ENCODE results near the gene ETV2. TPM values are rescaled to one million over a fixed set of nuclear protein-coding genes. Genes with fewer than 3 reads are reported as not detected.
A peak's percentile ranks its signal among the peaks of the same experiment; 100 is the strongest.
"Not testable (repeated sequence)": the region's sequence is repeated elsewhere in the genome, so short reads cannot be mapped to it uniquely, and the experiment has no call there.

Gene ETV2
- total RNA-seq (2021) (0.73 and 1.3 TPM in 2 replicates), Bru-seq, nascent RNA (percentile 24 among the genes with signal in this experiment), BruChase-seq, experiment 1, labeled RNA remaining after a 2-hour chase (not detected), BruChase-seq, experiment 2, labeled RNA remaining after a 6-hour chase (percentile 24 among the genes with signal in this experiment)
- long read RNA-seq = 0 reads

DNA sequence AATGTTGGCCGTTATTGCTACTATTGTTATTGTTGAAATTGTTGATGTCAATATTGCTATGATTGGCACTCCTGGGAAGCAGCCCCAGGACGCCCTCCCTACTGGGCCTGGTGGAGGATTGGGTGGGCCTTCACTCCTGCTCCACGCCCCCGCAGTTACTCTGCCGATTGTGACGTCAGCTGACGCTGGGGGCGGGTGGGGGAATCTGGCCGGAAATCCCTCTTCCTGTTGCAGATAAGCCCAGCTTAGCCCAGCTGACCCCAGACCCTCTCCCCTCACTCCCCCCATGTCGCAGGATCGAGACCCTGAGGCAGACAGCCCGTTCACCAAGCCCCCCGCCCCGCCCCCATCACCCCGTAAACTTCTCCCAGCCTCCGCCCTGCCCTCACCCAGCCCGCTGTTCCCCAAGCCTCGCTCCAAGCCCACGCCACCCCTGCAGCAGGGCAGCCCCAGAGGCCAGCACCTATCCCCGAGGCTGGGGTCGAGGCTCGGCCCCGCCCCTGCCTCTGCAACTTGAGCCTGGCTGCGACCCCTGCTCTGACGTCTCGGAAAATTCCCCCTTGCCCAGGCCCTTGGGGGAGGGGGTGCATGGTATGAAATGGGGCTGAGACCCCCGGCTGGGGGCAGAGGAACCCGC lies at the start of gene ETV2:
TSS of gene ETV2 (plus strand) at position 231 of the 637 bp plus-strand sequence. CDS start 716 bp downstream, outside the sequence.
- ChIA-PET POLR2A (ENCODE audit: low non-redundant PET) (interaction anchor here (0.7 kb wide), 1 partner anchor 93 kb away, joined by 3 read pairs; no protein-coding TSS in a partner anchor), CTCF (no interaction called here)
- H3K4me3 ChIP-seq (ENCODE audit: low read depth, low read length, poor library complexity, severe bottlenecking) = no peak within 1 kb of the TSS
- H3K27ac ChIP-seq (ENCODE audit: low read depth, low read length, poor library complexity, severe bottlenecking) = peak within 1 kb of the TSS; percentile 85
- H3K9me3 ChIP-seq (ENCODE audit: low read depth, low read length, poor library complexity, severe bottlenecking) = no peaks in the 10 kb centered on the region
- H3K27me3 ChIP-seq (replicated peaks; ENCODE audit: insufficient read depth, low read depth, low read length, poor library complexity) = no peaks in the 10 kb centered on the region
- DNase-seq (ENCODE audit: low spot score) = peak; percentile 62
- H3K36me3 ChIP-seq (ENCODE audit: insufficient read depth, low read length, poor library complexity, severe bottlenecking) = peaks cover 16% of the 10 kb centered on the region
- BruUV-seq (replicated peaks) = no TSS peak
- intact Hi-C loops (cut with micrococcal nuclease; ENCODE audit: unreplicated experiment) = loop anchor here (10.0 kb wide), 1 partner anchor 287 kb away; the partner anchor contains the start of gene FFAR3
- TF ChIP-seq EZH2 (IDR thresholded peaks at IDR 0.05; ENCODE audit: borderline replicate concordance, low read depth, low read length, poor library complexity, severe bottlenecking) = no peak
- TF ChIP-seq CTCF (conservative IDR thresholded peaks at IDR 0.05; ENCODE audit: low read depth, low read length) = no peak
- H3K4me1 ChIP-seq (ENCODE audit: insufficient read depth, low read length, poor library complexity, severe bottlenecking) = peaks cover 17% of the 10 kb centered on the region

GRCh38 chr19:35592226-35592625 lies 49.3 kb upstream of the ETV2 start:
- Histone ChIP-seq H3K4me1 (ENCODE audit: insufficient read depth, low read length, poor library complexity, severe bottlenecking) (no peaks in the 10 kb centered on the region), H3K27ac (ENCODE audit: low read depth, low read length, poor library complexity, severe bottlenecking) (no peak overlapping the region), H3K9me3 (ENCODE audit: low read depth, low read length, poor library complexity, severe bottlenecking) (no peaks in the 10 kb centered on the region), H3K36me3 (ENCODE audit: insufficient read depth, low read length, poor library complexity, severe bottlenecking) (no peaks in the 10 kb centered on the region), H3K27me3 (replicated peaks; ENCODE audit: insufficient read depth, low read depth, low read length, poor library complexity) (no peaks in the 10 kb centered on the region), H3K4me3 (ENCODE audit: low read depth, low read length, poor library complexity, severe bottlenecking) (no peak overlapping the region)
- no TSS peak for BruUV-seq (replicated peaks)
- DNase-seq (ENCODE audit: low spot score) = peak; percentile 45
- ChIA-PET POLR2A (ENCODE audit: low non-redundant PET) (no interaction called here), CTCF (no interaction called here)
- intact Hi-C loops (cut with micrococcal nuclease; ENCODE audit: unreplicated experiment) = no loop called here
- TF ChIP-seq CTCF (conservative IDR thresholded peaks at IDR 0.05; ENCODE audit: low read depth, low read length) = peak; percentile 61
- no peak for TF ChIP-seq EZH2 (IDR thresholded peaks at IDR 0.05; ENCODE audit: borderline replicate concordance, low read depth, low read length, poor library complexity, severe bottlenecking)

- DNase-seq (ENCODE audit: low spot score); H3K27me3 ChIP-seq (replicated peaks; ENCODE audit: insufficient read depth, low read depth, low read length, poor library complexity); H3K9me3 ChIP-seq (ENCODE audit: low read depth, low read length, poor library complexity, severe bottlenecking); intact Hi-C loops (cut with micrococcal nuclease; ENCODE audit: unreplicated experiment); BruUV-seq (replicated peaks); CTCF ChIA-PET; H3K27ac ChIP-seq (ENCODE audit: low read depth, low read length, poor library complexity, severe bottlenecking); H3K4me3 ChIP-seq (ENCODE audit: low read depth, low read length, poor library complexity, severe bottlenecking); H3K36me3 ChIP-seq (ENCODE audit: insufficient read depth, low read length, poor library complexity, severe bottlenecking); H3K4me1 ChIP-seq (ENCODE audit: insufficient read depth, low read length, poor library complexity, severe bottlenecking): not testable (repeated sequence)
- POLR2A ChIA-PET (ENCODE audit: low non-redundant PET) = interaction anchor here (0.6 kb wide), 1 partner anchor 327 kb away, joined by 4 read pairs; no protein-coding TSS in a partner anchor
These were observed 46.5 kb upstream of the ETV2 start for GRCh38 chr19:35595026-35595425.
